DMS 273 treated with DMSO at 0.1 percent for 48 hours (cell line): Measurements from ENCODE around the gene MEF2A.

Experiments used
- DNase-seq: peaks from one replicate; lab custom pipeline; 2025; lab: John Stamatoyannopoulos, UW

The MEF2A gene

DNA sequence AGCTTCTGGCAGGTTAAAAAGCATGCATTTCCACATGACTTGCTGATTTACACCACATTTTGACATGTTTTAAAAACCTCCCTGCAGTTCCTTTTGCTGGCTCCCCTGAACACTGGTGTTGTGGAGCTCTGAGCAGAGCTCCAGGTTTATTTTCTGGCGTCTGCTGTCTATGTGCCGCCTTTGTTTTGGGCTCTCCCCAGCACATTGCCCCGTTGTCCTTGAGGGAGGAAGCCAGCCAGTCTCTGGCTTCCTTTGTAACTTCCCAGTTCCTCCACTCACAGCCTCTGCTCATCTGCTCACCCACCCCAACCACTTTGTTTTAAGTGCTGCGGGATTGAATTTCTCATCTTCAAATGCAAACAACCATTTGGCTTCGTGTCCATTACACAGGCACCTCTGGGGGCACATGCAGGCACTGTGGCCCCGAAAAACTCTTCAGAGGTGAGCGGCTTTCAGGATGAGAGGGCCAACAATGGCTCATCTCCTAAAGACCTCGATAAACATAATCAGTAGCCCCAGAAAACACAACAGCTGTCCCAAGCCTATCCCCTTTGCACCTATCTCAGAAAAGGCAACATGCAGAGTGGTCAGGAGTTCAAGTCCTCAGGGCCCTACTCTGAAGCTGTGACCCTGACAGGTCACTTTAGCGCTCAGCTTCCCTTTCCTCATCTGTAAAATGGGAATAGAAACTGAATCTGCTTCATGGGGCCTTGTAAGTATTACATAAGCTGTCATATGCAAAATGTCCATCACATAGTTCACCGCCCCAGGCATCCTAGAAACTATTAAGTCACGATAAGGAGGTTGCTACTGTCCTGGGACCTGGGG is 1.3 kb upstream of the MEF2A start:
- DNase-seq: no peak

DNA sequence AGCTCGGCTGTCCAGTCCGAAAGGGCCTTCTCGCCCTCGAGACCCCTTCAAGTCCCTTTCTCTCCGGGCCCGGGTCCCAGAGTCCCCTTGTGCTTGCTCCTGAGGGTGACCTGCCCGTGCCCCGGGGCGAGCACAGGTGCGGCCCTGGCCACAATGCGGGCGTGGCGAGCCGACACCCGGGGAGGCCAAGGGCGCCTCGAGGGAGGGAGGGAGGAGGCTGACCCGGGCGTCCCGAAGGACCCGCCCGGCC is 810 bp upstream of the MEF2A start:
- no peak for DNase-seq

DNA sequence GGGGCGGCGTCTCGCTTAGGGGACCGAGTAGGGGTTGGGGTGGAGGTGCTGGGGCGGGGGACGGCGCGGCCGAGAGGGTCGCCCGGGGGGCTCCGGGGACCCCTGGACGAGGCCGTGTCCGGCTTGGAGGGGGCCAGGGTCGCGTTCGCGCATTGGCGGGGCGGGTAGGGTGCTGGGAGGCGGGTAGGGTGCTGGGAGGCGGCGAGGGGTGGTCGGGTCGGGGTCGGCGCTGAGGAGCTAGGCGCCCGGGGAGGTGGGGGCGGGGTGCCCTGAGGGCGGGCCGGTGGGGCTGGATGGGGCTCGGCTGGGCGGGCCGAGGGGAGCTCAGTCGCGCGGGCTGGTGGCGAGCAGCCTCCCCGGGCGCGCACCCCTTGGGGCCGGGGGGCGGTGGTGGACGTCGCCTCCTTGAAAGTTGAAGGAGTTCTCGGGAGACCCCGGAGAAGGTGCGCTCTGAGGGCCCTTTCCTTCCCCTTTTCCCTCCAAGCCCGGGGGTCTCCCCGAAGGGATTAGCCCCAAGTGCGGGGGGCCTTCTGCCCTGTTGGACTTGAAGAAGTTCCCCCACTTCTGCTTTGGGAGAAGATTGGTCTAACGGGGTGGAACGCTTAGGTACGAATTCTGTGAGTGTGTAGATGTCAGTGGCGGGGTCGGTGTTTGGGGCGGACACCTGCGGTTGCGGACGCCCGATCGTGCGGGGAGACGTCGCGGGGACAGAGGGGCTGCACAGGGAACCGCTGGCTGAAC is 543 bp downstream of the MEF2A start:
- no peak for DNase-seq

DNA sequence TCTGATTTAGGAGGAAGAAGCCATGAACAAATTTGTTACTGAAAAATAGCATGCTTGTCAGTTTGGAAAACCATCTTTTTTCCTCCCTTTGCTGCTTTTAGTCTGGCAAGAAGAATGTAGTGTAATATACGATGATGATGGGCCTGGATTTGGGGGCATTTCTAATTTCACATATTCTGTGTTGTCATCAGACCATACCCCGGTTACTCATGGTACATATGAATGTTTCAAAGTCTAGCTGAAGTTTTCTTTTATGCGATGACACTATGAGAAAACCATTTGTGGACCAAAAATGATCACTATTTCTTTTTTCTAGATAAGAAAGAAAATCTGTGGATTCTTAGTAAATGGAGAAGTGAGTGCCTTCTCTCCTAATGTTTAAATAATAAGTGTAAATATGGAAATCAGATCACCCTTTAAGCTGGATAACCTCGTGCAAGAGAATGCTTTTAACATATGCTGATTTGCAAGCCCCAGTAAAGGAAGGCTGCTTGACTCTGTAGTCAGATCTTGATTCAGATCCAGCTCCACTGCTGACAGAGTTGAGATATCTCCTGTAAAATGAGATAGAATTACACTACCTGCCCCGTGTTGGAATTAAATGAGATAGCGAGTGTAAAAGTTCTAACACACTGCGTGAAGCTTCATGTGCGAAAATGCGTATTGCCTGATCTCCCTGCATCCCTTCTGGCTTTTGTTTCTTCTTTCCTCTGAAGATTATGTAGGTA is 3.0 kb downstream of the MEF2A start:
- DNase-seq: no peak

DNA sequence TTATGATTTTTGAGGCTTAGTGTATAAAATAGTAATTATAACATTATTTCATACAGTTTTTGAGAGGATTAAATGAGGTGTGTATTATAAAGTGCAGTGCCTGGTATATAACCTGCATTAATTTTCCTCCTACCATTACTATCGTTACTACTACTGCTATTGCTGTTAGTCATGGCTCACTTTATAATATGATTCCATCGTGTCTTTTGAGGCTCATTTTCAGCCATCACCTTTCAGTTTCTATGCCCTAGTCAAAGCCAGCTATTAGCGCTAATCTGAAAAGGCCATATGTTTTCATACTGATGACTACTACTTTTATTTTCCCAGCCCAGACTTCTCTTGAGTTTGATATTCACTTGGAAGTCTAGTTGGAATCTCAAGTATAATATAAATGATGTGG is 5.5 kb downstream of the MEF2A start:
- DNase-seq: no peak

DNA sequence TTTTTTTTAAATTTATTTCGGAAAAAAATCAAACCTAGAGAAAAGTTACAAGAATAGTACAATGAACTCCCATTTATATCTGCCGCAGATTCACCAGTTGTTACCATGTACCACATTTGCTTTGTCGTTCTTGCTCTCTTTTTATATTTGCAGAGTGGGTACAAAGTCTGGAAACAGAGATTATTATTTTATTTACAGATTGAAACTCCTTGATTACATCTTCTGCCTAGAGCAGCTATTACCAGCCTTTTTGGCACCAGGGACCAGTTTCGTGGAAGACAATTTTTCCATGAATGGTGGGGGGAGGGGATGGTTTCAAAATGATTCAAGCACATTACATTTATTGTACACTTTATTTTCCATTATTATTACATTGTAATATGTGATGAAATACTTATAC is 8.3 kb downstream of the MEF2A start:
- no peak for DNase-seq

DNA sequence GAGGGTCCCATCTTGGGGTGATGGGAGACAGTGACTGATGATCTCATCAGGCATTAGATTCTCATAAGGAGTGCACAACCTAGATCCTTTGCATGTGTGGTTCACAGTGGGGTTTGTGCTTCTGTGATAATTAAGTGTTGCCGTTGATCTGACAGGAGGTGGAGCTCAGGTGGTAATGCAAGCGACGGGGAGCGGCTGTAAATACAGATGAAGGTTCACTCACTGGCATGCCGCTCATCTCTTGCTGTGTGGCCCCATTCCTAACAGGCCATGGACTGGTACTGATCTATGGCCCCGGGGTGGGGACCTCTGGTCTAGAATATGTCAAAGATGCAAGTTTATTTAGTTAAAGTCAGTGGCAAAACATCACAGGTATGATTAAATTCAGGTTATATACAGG is 8.7 kb downstream of the MEF2A start:
- no peak for DNase-seq

- DNase-seq: no peak
Observed at GRCh38 chr15:99578809-99579208, 13.0 kb downstream of the MEF2A start.

GRCh38 chr15:99580076-99580475 is 14.3 kb downstream of the MEF2A start:
- no peak for DNase-seq

DNA sequence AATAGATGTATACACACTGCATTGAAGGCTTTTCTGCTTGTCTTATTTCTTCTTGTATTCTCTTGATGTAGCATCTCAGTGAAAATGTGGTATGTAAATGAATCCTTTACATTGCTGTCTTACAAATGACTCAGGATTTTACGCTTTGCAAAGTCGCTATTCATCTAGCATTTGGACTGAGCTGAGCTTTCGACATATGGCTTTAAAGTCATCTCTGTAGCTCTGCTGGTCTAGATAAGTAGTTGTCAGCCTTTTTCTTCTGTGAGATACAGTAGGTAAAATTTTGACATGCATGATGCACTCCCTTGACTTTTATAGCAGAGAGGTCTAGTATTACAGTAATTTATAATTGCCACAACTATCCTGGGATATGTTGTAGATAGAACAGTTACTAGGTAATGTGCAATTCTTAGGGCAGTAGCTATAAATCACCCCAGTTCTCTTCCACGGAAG is 16.8 kb downstream of the MEF2A start:
- no peak for DNase-seq

DNA sequence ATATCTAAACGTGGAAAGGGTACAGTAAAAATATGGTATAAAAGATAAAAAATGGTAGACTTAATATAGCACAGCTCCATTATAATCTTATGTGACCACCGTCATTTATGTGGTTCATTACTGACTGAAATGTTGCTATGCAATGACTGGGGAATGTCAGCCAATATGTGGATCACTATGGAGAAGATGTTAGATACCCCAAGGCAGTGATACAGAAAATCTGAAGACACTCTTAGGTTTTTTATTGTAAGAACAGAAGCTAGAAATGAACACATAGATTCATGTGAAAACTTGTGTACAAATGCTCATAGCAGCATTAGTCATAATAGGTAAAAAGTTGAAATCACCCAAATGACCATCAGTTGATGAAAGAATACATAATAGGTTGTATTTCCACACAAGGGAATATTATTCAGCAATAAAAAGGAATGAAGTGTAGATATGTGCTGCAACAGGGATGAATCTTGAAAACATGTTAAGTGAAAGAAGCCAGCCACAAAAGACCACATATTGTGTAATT is 18.4 kb downstream of the MEF2A start:
- DNase-seq: no peak

DNA sequence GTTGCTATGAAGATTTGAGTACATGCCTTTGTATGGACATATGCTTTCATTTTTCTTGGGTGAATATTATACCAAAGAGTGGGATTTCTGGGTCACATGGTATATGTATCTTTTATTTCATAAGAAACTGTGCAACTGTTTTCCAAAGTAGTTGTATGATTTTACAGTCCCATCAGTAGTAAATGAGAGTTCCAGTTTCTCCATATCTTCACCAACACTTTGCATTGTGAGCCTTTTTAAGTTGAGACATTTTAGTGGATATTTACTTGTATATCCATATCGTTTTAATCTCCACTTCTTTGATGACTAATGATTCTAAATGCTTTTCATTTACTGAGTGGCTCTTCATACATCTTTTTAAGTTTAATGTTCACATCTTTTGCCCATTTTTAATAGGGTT is 20.3 kb downstream of the MEF2A start:
- no peak for DNase-seq

DNA sequence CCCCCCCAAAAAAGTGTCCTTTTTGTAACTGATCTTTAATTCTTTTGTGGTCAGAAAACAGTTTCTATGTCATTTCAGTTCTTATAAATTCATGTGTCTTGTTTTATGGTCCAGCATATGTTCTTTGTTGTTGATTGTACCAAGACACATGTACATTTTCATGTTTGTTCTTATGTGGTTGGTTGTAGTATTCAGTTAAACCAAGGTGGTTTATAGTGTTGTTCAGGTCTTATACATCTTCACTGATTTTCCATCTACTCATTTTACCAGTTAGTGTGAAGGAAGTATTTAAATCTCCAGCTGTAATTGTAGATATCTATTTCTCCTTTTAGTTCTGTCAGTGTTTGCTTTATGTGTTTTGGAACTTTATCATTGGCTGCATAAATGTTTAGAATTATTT is 24.0 kb downstream of the MEF2A start:
- DNase-seq: no peak

GRCh38 chr15:99590913-99591646 is 25.3 kb downstream of the MEF2A start:
- no peak for DNase-seq

- DNase-seq: no peak
Observed at GRCh38 chr15:99592145-99592791, 26.5 kb downstream of the MEF2A start.

DNA sequence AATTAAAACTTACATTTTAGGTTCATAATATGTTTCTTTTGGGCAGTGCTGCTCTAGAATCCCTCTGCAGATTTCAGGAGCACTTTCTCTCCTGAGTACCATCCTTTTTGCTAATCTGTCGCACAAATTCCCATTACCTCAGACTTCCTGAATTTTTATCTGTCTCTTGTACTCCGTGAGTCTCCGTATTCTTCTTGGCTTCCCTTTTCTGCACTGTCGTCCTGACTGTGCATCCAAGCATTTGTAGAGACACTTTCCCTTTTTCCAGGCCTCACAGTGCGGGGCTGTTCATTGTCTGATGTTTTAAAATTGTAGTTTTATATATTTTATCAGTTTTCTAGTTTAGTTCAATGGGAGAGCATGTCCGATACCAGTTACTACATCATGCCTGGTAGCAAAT is 27.3 kb downstream of the MEF2A start:
- DNase-seq: no peak

- DNase-seq: no peak
Observed at GRCh38 chr15:99594916-99595315, 29.1 kb downstream of the MEF2A start.

DNA sequence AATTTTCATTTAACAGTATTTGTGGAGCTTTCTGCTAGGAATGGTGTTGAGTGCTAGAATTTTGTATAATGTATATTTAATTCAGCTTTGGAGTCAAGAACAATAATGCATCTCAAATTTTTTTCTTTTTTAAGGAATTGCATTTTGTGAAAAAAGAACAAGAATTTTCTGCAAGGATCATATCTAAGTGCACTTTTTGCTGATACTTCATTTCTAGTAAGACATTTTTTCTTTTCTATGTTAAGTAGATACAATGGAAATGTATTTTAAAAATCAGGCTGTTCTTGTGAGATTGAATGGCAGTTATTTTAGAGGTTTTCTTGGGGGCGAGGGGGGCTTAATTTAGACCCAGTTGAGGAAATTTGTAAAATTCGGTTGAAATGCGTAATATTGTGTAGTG is 32.5 kb downstream of the MEF2A start:
- no peak for DNase-seq

- DNase-seq: no peak
Observed at GRCh38 chr15:99603828-99604227, 38.0 kb downstream of the MEF2A start.

DNA sequence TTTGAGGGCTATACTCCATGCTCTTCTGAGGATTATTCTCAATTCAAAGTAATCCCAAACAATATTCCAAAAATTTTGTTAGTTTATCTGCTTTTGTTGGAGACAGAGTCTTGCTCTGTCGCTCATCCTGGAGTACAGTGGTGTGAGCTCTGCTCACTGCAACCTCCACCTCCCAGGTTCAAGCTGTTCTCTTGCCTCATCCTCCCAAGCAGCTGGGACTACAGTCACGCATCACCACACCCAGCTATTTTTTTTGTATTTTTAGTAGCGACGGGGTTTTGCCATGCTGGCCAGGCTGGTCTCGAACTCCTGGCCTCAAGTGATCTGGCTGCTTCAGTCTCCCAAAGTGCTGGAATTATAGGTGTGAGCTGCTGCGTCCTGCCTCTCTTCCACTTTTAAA is 39.1 kb downstream of the MEF2A start:
- no peak for DNase-seq

- DNase-seq: no peak
Observed at GRCh38 chr15:99605490-99605931, 39.7 kb downstream of the MEF2A start.

GRCh38 chr15:99605990-99606389 is 40.2 kb downstream of the MEF2A start:
- DNase-seq: no peak
